A673 (cell line): ENCODE results near the gene POLR3K.

Experiments
- CTCF ChIP-seq: fragments of 300-800, 200-600 bp; sonication (generic); conservative IDR thresholded peaks from 2 replicates; pipeline ENCODE4 v1.5.1; 2017; ENCODE audit warnings: low read depth, mild to moderate bottlenecking, antibody characterized with exemption, low read length, moderate library complexity, mixed read lengths
- EZH2 ChIP-seq: fragments of 200-600 bp; sonication (generic); IDR thresholded peaks from 2 replicates; pipeline ENCODE4 v1.6.1; 2017; ENCODE audit warnings: borderline replicate concordance, low read depth, mild to moderate bottlenecking, mixed read lengths, antibody characterized with exemption, low read length; ENCODE audit not compliant: poor library complexity, severe bottlenecking

- TF ChIP-seq CTCF (no peak), EZH2 (no peak)
Observed at GRCh38 chr16:77807-78443, 24.5 kb upstream of the POLR3K start, which contains the start of gene MPG.
